Activated naive CD4-positive, alpha-beta T cell treated with anti-CD3 and anti-CD28 coated beads, Interleukin-2, amount 50 U/mL, for 72 hours (primary cell): ENCODE results near the gene SYNCRIP. TPM values are rescaled to one million over a fixed set of nuclear protein-coding genes. Genes with fewer than 3 reads are reported as not detected.
"Not testable (repeated sequence)": the region's sequence is repeated elsewhere in the genome, so short reads cannot be mapped to it uniquely, and the experiment has no call there.

Source experiments
- ATAC-seq, 2 donors: fragments of 150-1000 bp; cut with Tn5 transposase; 2 replicates each; pipeline ENCODE4 v1.10.0; 2021; ENCODE audit warnings: mild to moderate bottlenecking in 2 of 2, moderate library complexity in 2 of 2
- DNase-seq, 2 donors: peaks; one replicate each; pipeline ENCODE4 v3.0.0; 2021 to 2022; ENCODE audit warnings: low spot score in 2 of 2
- H3K27ac Mint-ChIP-seq, 2 donors: one replicate each; pipeline ENCODE4 v1.8.0; 2022; ENCODE audit warnings: mild to moderate bottlenecking in 2 of 2, mixed read lengths in 2 of 2
- H3K36me3 Mint-ChIP-seq, 2 donors: one replicate each; pipeline ENCODE4 v1.8.0; 2022; ENCODE audit warnings: mixed read lengths in 2 of 2
- H3K9me3 Mint-ChIP-seq, 2 donors: one replicate each; pipeline ENCODE4 v1.8.0; 2022; ENCODE audit warnings: mixed read lengths in 2 of 2
- total RNA-seq, 2 donors: library from RNA; stranded (reverse); gene quantifications; one replicate each; pipeline ENCODE4 v1.2.3, GENCODE V29; 2022

Gene SYNCRIP
- total RNA-seq = 100 to 1,000 TPM in 1 of 2 donors, 10 to 100 TPM in 1; 78.3 to 147 TPM

DNA sequence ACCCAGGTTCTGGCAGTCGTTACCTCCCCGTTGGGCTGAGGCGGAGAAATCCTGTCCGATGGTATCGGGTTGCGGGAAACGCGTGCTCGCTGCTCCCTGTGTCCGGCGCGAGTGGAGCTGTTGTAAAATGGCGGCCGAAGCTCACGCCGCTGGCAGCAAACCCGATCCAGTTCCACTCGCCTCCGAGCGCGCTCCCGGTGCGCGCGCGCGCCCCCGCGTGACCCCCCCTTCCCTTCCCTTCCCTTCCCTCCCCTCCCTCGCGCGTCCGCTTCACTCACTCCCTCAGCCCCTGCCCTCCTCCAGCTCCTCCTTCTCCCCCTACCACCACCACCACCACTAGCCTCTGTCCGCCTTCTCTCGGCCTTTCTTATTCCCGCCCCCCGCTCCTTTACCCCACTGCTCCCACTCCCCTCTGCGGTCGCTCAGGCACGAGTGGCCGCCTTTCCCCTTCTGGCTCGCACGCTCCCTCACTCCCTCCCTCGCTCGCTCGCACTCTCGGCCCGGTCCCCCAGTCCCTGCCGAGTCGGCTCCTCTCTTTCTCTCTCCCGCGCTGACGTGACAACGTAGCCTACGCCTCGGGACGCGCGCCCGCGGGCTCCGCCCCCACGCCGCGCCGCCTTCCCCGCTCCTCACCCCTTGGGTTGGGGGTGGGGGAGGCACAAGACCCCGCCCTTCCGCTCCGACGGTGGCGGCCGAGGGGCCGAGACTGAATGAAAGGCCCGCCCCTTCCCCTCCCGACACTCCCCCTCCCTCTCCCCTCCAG, at the start of gene SYNCRIP:
Gene SYNCRIP (minus strand): TSS at position 113 of the 763 bp plus-strand sequence. CDS start 1,447 bp downstream, outside the sequence.
- Mint-ChIP-seq H3K9me3 (peaks cover 0 to 7% of the 10 kb centered on the region in 2 donors), H3K27ac (peak within 1 kb of the TSS; percentile 98 to 100), H3K36me3 (peaks cover 47 to 48% of the 10 kb centered on the region in 2 donors)
- peak; percentile 77 to 85 for ATAC-seq
- DNase-seq = peak; percentile 97 to 98

DNA sequence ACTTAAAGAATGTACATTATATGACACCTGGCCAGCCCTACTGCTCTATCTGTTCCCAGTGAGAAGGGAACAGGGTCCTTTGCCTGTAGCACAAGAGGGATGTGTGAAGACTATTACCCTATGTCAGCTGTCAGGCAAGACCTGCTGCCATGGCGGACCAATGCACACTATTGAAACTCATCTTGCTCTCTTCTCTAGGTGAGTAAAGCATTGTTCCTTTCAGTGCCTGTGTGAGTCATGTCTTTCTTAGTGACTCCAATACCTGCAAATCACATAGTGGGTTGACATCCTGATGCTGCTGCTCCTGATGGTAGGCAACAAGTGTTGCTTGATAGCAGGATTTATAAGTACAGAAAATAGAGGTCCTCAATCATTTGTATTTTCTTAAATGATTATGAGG, 48.8 kb upstream of the SYNCRIP start:
- Mint-ChIP-seq H3K9me3 (no peaks in the 10 kb centered on the region), H3K36me3 (no peaks in the 10 kb centered on the region), H3K27ac (peak overlapping the region in 1 of 2 donors; percentile 5)
- ATAC-seq (peak; percentile 44 to 86), DNase-seq (no peak)

DNA sequence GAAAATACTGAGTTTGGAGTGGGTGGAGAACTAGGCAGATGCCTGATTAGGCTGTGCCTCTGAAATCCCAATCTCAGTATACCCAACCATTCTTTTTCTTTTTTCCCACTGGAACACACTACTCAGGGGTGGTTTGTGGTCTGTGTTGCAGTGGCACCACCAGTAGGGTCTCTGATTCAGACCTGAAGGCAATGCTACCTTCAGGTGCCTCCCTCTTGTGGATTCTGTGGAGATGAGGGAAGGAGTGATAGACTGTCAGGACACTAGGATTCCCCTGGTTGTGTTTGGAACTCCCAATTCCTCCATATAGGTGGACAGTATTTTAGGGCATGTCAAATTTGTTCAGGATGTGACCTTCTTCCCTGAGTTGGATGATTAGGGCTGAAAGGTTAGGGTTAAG, 47.4 kb upstream of the SYNCRIP start:
- H3K9me3 Mint-ChIP-seq = no peaks in the 10 kb centered on the region
- no peak overlapping the region for H3K27ac Mint-ChIP-seq
- DNase-seq (no peak), ATAC-seq (no peak)
- H3K36me3 Mint-ChIP-seq = no peaks in the 10 kb centered on the region

DNA sequence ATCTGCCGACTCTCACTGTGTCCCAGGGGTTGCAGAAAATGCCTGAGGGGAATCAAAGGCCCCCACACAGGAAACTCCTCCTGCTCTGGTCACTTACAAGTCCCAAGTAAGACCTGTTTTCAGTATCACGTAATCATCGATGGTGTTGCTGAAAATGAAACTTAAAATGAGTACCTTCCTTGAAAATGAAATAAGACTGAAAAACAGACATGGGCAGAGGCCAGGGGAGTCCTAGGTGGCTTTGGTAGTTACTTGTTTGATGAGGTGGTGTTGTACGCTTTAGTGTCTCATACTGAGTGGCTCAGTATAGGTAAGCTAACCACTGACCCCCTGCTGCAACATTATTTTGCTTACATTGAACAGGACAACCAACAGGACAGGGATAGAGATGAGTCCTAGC, 43.0 kb upstream of the SYNCRIP start:
- ATAC-seq (peak in 1 of 2 donors; percentile 48), DNase-seq (no peak)
- H3K9me3 Mint-ChIP-seq = no peaks in the 10 kb centered on the region
- H3K27ac Mint-ChIP-seq = no peak overlapping the region
- peaks cover 0 to 8% of the 10 kb centered on the region in 2 donors for H3K36me3 Mint-ChIP-seq

DNA sequence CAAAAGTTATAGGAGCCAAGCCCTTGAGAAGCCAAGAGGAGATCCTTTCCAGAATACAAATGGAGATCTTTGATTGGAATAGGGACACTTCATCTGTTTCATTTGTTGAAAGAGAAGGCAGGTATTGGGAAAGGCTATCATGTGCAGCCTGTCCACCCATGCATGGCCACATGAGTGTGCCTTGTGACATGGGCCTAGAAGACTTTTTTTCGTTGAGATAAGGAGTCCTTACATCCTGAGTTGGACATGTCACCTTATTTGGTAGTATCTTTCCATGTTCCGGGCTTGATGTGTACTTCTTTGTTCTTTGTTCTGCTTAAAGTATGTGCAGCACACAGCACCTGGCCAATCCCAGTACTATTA, 42.1 kb upstream of the SYNCRIP start:
- Mint-ChIP-seq H3K36me3 (peaks cover 2 to 8% of the 10 kb centered on the region in 2 donors), H3K27ac (no peak overlapping the region), H3K9me3 (no peaks in the 10 kb centered on the region)
- ATAC-seq = no peak
- DNase-seq = no peak

DNA sequence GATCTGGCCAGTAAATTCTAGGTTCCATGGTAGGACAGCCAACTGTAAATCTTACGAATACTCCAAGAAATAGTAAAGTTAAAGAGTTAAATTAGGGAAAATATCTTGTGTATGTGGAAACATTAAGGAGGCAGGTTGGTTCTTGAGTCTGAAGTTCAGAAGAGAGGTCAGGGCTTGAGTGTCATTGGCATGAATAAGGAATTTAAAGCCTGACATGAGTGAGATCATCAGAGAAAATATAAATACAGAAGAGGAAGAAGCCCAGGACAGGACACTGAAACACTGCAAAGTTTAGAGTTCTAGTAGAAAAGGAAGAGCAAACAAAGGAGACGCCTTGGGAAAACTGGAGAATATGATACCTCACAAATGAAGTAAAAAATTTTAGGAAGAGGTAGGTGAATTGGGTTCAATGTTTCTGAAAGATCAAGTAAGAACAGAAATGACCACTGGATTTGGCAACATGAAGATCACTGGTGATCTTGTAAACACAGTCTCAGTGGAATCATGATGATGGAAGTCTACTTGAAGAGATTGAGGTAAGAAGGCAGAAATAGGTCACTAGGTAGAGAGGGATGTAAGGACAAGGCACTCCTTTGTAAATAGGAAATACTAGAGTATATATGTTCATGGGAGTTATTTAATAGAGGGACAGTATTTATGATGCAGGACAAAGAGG, 41.6 kb upstream of the SYNCRIP start:
- no peaks in the 10 kb centered on the region for H3K9me3 Mint-ChIP-seq
- no peak for DNase-seq
- no peak for ATAC-seq
- H3K36me3 Mint-ChIP-seq = peaks cover 5 to 8% of the 10 kb centered on the region in 2 donors
- no peak overlapping the region for H3K27ac Mint-ChIP-seq

DNA sequence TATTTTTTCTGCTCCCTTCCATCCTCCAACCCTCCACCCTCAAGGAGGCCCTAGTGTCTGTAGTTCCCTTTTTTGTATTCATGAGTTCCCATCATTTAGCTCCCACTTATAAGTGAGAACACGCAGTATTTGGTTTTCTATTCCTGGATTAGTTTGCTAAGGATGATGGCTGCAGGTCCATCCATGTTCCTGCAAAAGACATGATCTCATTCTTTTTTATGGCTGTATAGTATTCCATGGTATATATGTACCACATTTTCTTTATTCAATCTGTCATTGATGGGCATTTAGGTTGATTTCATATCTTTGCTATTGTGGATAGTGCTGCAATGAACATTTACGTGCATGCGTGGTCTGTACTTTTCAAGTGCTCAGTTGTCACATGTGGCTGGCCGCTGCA, 39.2 kb upstream of the SYNCRIP start:
- not testable (repeated sequence) for ATAC-seq, DNase-seq, H3K9me3 Mint-ChIP-seq, H3K27ac Mint-ChIP-seq
- H3K36me3 Mint-ChIP-seq = peaks cover 24 to 28% of the 10 kb centered on the region in 2 donors

DNA sequence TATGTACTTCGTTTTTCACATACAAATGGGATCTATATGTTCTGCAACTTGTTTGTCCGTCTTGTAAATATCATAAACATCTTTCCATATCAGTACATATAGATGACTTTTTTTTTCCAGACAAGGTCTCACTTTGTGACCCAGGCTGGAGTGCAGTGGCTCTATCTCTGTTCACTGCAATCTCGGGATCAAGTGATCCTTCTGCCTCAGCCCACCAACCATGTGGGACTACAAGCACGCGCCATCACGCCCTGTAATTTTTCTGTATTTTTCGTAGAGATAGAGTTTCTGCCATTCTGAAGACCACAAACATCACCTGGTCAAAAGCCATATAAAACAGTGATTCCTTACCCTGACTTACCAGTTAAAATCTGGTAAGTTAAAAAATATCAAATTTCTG, 37.7 kb upstream of the SYNCRIP start:
- Mint-ChIP-seq H3K9me3 (no peaks in the 10 kb centered on the region), H3K36me3 (peaks cover 39 to 43% of the 10 kb centered on the region in 2 donors), H3K27ac (no peak overlapping the region)
- no peak for DNase-seq
- ATAC-seq = no peak

DNA sequence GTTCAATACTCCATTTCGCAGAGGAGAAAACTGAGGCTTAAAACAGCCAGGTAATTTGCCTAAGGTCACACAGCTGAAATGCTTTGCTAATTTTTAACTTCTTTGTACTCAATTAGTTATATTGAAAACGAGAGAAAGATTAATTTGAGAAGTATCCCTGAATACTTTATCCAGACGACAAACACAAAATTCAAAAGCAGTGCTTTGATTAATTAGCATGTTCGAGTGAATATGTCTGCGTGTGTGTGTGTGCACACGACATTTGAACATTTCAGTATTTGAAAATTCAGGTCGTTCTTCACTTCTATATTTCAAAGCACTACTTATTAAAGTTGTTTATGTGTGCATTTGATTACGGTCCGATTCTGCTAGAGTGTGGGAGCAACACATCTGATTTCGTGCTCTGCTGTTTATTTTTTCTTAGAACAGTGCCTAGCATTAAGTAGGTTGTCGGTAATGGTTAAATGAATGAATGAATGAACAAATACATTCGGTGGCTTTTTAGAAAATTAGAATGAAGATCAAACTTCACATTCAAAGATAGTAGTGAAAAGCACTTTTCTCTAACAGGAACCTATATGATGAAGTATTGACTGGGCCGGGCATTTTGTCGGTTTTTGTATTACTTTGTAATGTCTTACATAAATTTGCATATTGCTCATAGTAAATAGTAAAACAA, 36.9 kb upstream of the SYNCRIP start:
- Mint-ChIP-seq H3K36me3 (peaks cover 45 to 47% of the 10 kb centered on the region in 2 donors), H3K9me3 (no peaks in the 10 kb centered on the region), H3K27ac (peak overlapping the region; percentile 99 to 100)
- no peak for DNase-seq
- ATAC-seq = no peak

DNA sequence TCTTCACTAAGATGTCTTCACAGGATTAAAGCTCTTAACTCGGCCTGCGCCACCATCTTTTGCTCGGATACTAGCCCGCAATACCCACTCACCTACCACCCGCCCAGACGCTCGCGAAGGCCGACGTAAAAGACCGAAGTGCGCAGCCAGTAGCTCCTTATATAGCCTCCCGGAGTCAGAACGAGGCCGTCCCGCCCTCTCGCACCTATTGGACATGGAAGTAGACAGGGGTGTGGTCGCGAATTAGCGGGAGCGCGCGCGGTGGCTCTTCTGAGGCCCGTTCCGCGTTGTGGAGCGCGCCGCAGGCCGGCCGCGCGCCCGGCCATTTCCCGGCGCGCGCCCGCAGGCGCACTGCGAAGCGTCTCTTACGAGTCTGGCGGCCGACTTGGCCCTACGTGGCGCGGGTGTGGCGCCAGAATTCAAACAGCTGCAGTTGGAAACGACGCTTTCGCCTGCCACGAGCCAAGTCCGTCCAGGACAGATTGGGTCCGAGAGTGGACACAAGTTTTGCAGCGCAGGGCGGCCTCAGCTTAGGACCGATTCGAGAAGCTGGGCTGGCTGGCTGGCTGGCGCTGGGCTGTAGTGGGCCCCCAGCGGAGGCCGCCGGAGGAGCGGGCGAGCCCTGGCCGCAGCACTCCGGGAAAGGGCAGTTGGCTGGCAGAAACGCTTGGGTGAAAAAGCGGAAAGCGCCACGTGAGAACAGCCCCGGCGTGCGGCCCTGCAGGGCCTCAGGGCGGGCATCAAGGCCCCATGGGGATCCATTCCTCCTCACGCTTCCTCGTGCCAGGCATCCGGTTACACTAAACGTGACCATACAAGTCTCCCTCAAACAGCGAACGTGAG, 36.1 kb upstream of the SYNCRIP start:
- Mint-ChIP-seq H3K9me3 (no peaks in the 10 kb centered on the region), H3K36me3 (peaks cover 51 to 55% of the 10 kb centered on the region in 2 donors), H3K27ac (peak overlapping the region; percentile 99 to 100)
- peak; percentile 98 to 99 for DNase-seq
- peak; percentile 89 to 92 for ATAC-seq

DNA sequence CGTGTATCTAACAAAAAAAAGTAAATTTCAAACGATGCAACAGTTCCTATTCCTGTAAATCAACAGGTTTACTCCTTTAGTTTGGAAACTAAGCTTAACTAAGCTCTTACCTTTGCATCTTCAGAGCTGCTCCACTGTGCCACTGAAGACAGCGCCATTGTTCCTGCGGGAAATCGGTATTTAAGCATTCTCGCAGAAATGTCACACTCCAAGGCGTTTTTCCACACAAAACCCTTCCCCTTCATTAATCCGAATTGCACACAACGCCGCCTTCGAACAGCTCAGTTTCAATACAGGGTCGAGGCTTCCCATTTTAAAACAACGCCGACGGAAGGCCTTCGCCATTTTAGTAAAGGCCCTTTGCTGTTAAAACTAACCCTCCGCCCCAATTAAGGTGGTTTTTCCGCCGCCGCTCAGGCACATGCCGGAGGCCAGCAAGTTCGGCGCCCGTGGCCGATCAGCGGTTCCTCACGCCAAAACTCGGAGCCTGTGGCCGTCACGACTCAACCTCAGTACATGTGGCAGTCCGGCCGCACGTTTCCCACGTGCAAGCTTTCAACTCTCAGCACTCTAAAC, 35.4 kb upstream of the SYNCRIP start:
- H3K27ac Mint-ChIP-seq = peak overlapping the region; percentile 99 to 100
- H3K36me3 Mint-ChIP-seq = peaks cover 58 to 60% of the 10 kb centered on the region in 2 donors
- no peak for DNase-seq
- no peak for ATAC-seq
- H3K9me3 Mint-ChIP-seq = no peaks in the 10 kb centered on the region

DNA sequence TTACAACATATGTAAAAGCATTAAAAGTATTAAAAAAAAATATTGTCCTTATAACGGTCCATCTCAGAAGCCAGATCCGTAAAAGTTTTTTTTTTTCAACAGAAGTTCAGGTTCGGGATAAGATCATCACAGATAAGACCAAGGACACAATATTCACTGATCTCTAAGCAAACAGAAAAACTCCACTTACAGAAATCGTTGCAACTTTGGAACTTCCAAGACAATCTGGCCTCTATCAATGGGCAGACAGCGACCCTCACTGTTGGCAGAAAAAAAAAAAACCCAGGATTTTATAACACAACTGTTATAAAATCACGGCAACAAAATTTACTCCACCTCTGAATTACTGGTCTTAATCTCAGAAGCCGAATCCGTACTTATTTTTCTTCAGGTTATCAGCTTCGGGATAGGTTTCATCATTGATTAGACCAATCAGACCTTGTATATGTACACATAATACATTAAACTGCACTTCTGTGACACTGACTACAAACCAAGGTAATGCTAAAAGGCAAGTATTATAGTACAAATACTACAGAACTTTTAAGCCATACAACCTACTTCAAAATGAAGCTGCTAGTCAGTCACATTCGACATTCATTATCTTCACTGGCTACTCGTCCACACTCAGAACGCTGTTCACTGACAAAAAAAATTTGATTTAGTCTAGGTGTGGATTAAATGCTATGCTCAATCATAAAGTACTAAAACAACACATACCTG, 34.7 kb upstream of the SYNCRIP start:
- no peak for DNase-seq
- peaks cover 60 to 65% of the 10 kb centered on the region in 2 donors for H3K36me3 Mint-ChIP-seq

DNA sequence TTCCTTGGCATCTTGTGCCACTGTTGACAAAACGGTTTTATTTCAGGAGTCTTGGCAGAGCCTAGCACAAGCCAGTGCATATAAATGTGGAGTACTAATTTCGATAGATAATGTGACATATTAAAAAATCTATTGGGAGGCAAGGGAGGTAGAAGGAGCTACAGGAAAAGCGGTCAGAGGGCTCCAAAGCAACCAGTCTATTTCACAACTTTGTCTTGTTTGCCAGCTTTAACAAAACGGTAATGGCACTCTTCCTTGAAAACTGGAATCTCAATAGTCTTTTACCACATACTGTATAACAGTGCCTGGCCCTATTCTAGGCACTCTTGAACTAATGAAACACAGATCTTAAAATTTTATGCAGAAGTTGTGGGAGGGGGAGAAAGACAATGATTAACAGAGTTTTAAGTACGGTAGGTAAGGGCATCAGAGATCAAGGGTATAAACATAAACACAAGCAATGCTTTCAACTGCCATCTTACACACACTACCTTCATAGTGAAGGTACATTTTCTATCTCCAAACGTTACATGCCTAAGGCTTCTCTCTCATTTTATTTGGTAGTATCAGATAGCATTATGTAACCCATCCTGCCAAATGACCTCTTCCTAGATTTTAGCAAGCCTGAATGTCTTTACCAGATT, 33.5 kb upstream of the SYNCRIP start:
- DNase-seq = no peak
- Mint-ChIP-seq H3K27ac (peak overlapping the region; percentile 99 to 100), H3K9me3 (no peaks in the 10 kb centered on the region), H3K36me3 (peaks cover 57 to 60% of the 10 kb centered on the region in 2 donors)
- ATAC-seq = no peak

More for the DNA sequence above, 34.7 kb upstream of the SYNCRIP start:
- ATAC-seq = no peak
- H3K27ac Mint-ChIP-seq = peak overlapping the region; percentile 99 to 100
- H3K9me3 Mint-ChIP-seq = no peaks in the 10 kb centered on the region

DNA sequence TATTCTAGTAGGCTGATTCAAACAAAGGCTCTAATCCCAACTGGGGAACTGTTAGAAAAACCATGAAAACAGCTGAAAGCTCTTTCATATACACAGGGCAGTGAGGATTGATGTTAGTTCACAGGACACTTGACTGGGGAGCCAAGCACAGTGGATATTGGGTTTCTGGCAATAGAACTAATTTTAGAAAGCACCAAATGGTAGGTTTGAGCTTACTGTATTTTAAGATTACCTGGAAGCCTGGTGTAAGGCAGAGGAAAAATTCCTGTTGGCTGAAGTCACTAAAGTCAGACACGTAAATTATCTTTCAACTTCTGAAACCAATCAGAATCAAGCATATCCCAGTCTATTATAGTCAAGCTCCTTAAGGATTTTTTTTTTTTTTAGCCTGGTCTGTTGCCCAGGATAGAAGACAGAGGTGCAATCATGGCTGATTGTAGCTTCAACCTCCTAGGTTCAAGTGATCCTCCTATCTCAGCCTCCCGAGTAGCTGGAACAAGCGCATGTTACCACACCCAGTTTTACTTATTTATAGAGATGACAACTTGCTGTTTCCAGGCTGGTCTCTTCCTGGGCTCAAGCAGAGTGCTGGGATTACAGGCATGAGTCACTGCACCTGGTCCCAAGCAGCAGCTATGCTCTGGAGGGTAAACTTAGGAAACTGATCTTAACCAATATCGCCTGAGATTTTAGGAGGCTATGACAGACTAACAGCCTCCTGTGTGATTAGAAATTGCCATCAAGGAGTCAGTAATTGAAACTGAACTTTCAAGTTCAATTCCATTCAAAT, 32.5 kb upstream of the SYNCRIP start:
- H3K36me3 Mint-ChIP-seq = peaks cover 57 to 60% of the 10 kb centered on the region in 2 donors
- ATAC-seq (no peak), DNase-seq (no peak)
- no peaks in the 10 kb centered on the region for H3K9me3 Mint-ChIP-seq
- peak overlapping the region; percentile 67 to 99 for H3K27ac Mint-ChIP-seq
